ENCODE data around the gene UXS1.

UXS1 gene

GRCh38 chr2:106107509-106108131 is 86.5 kb downstream of the UXS1 start:
- no peak overlapping the region for H2BK120ac ChIP-seq (ENCODE audit: insufficient read depth, low read length, poor library complexity)
- no peak overlapping the region for H2AFZ ChIP-seq (ENCODE audit: insufficient read depth, low read length, poor library complexity)
- H3K23ac ChIP-seq (ENCODE audit: low read length), result no peak overlapping the region
- no peaks in the 10 kb centered on the region for H3K9me3 ChIP-seq (ENCODE audit: insufficient read depth, low read depth, low read length)
- H3K9ac ChIP-seq (ENCODE audit: low read length), result no peak overlapping the region
- no CpG with 5 or more reads among the region's 14 CpGs for WGBS (ENCODE audit: extremely low coverage, insufficient coverage, insufficient read length)
- H3K79me2 ChIP-seq (ENCODE audit: control insufficient read depth, insufficient read depth, low read length, poor library complexity), result no peaks in the 10 kb centered on the region
- H2AK5ac ChIP-seq (ENCODE audit: low read length), result no peak overlapping the region
- no peak overlapping the region for H4K8ac ChIP-seq (ENCODE audit: low read depth, low read length)
- H4K12ac ChIP-seq (ENCODE audit: low read depth, low read length), result no peak overlapping the region
- peaks cover 26 to 46% of the 10 kb centered on the region in 2 experiments for H3K36me3 ChIP-seq (ENCODE audit: control insufficient read depth in 1 of 2, insufficient read depth in 2 of 2, low read length in 2 of 2)
- no peak for DNase-seq
- no peak overlapping the region for H2BK12ac ChIP-seq (ENCODE audit: low read length)
- H3K4me1 ChIP-seq (ENCODE audit: control insufficient read depth in 1 of 2, insufficient read depth in 2 of 2, low read length in 2 of 2), result peaks cover 0 to 2% of the 10 kb centered on the region in 2 experiments
- no peak overlapping the region for H3K27ac ChIP-seq (ENCODE audit: low read depth, low read length)
- H4K91ac ChIP-seq (ENCODE audit: low read depth, low read length), result no peak overlapping the region
- H3K4ac ChIP-seq (ENCODE audit: low read depth, low read length), result no peak overlapping the region
- no peak overlapping the region for H3K4me2 ChIP-seq (ENCODE audit: low read length)
- no peaks in the 10 kb centered on the region for H3K79me1 ChIP-seq (ENCODE audit: low read length)
- no peak overlapping the region for H3K14ac ChIP-seq (ENCODE audit: low read length)
- H3K4me3 ChIP-seq (ENCODE audit: low read depth, low read length), result no peak overlapping the region
- no peaks in the 10 kb centered on the region for H3K27me3 ChIP-seq (ENCODE audit: insufficient read depth, low read length)
- H2BK5ac ChIP-seq (ENCODE audit: low read depth, low read length, poor library complexity), result no peak overlapping the region
- H3K18ac ChIP-seq (ENCODE audit: low read length), result no peak overlapping the region

DNA sequence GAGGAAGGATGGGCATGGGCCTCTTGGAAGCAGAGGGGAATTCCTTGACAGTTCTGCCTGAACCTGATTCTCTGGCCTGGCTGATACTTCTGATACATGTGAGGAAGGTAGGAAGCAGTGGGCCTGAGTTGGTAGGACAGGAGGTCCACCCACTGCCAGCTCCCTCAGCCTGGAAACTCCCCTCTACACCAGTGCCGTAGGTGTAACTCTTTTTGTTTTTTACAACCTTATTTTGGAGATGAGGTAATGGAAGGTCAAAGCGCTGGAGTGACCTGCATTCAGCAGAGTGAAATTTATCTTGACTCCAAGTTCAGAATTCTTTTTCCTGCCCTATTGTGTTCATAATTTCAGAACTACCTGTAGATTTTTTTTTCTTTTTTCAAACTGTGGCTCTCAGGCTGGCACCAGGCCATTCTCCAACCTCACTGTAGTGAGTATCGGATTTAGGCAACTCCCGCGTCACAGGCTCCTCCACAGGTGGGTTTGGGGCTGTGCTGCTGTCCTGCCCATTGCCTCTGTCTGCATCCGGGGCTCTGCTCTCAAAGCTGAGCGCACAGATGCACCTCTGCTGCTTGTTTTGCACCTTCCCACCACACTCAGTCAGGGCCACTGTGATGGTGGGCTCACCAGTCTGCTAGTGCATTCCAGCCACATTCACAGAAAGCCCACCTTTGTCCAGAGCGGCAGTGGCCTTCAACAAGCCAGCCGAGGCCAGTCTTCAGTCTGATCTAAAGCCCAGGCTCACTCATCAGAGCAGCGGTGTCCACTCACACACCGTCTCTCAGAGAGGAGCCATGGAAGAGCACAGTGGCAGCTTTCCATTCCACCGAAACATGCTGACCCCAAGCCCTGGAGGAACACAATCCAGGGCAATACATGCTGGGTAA is 87.2 kb downstream of the UXS1 start:
- Histone ChIP-seq H3K18ac (ENCODE audit: low read length) (no peak overlapping the region), H3K4ac (ENCODE audit: low read depth, low read length) (no peak overlapping the region), H4K8ac (ENCODE audit: low read depth, low read length) (no peak overlapping the region), H4K91ac (ENCODE audit: low read depth, low read length) (no peak overlapping the region), H3K4me3 (ENCODE audit: low read depth, low read length) (no peak overlapping the region), H3K9me3 (ENCODE audit: insufficient read depth, low read depth, low read length) (no peaks in the 10 kb centered on the region), H2AK5ac (ENCODE audit: low read length) (no peak overlapping the region), H3K4me2 (ENCODE audit: low read length) (no peak overlapping the region), H2BK120ac (ENCODE audit: insufficient read depth, low read length, poor library complexity) (no peak overlapping the region), H3K9ac (ENCODE audit: low read length) (no peak overlapping the region), H2BK12ac (ENCODE audit: low read length) (no peak overlapping the region), H3K27ac (ENCODE audit: low read depth, low read length) (no peak overlapping the region), H3K79me2 (ENCODE audit: control insufficient read depth, insufficient read depth, low read length, poor library complexity) (no peaks in the 10 kb centered on the region), H3K27me3 (ENCODE audit: insufficient read depth, low read length) (no peaks in the 10 kb centered on the region), H3K14ac (ENCODE audit: low read length) (no peak overlapping the region), H2BK5ac (ENCODE audit: low read depth, low read length, poor library complexity) (no peak overlapping the region), H4K12ac (ENCODE audit: low read depth, low read length) (no peak overlapping the region), H3K23ac (ENCODE audit: low read length) (no peak overlapping the region), H3K36me3 (ENCODE audit: control insufficient read depth in 1 of 2, insufficient read depth in 2 of 2, low read length in 2 of 2) (peaks cover 19 to 39% of the 10 kb centered on the region in 2 experiments), H2AFZ (ENCODE audit: insufficient read depth, low read length, poor library complexity) (no peak overlapping the region), H3K4me1 (ENCODE audit: control insufficient read depth in 1 of 2, insufficient read depth in 2 of 2, low read length in 2 of 2) (peaks cover 0 to 2% of the 10 kb centered on the region in 2 experiments), H3K79me1 (ENCODE audit: low read length) (no peaks in the 10 kb centered on the region)
- DNase-seq, result no peak
- WGBS (ENCODE audit: extremely low coverage, insufficient coverage, insufficient read length), result no CpG with 5 or more reads among the region's 12 CpGs

GRCh38 chr2:106105151-106105922 is 88.8 kb downstream of the UXS1 start:
- Histone ChIP-seq H2BK12ac (ENCODE audit: low read length) (no peak overlapping the region), H3K27ac (ENCODE audit: low read depth, low read length) (no peak overlapping the region), H4K91ac (ENCODE audit: low read depth, low read length) (no peak overlapping the region), H3K4ac (ENCODE audit: low read depth, low read length) (no peak overlapping the region), H3K4me2 (ENCODE audit: low read length) (no peak overlapping the region), H2AK5ac (ENCODE audit: low read length) (no peak overlapping the region), H3K4me3 (ENCODE audit: low read depth, low read length) (no peak overlapping the region), H4K8ac (ENCODE audit: low read depth, low read length) (no peak overlapping the region), H3K27me3 (ENCODE audit: insufficient read depth, low read length) (no peaks in the 10 kb centered on the region), H2BK5ac (ENCODE audit: low read depth, low read length, poor library complexity) (no peak overlapping the region), H3K79me1 (ENCODE audit: low read length) (no peaks in the 10 kb centered on the region), H3K79me2 (ENCODE audit: control insufficient read depth, insufficient read depth, low read length, poor library complexity) (no peaks in the 10 kb centered on the region), H3K4me1 (ENCODE audit: control insufficient read depth in 1 of 2, insufficient read depth in 2 of 2, low read length in 2 of 2) (peaks cover 0 to 2% of the 10 kb centered on the region in 2 experiments), H3K14ac (ENCODE audit: low read length) (no peak overlapping the region), H3K9me3 (ENCODE audit: insufficient read depth, low read depth, low read length) (no peaks in the 10 kb centered on the region), H4K12ac (ENCODE audit: low read depth, low read length) (no peak overlapping the region), H3K18ac (ENCODE audit: low read length) (no peak overlapping the region), H2AFZ (ENCODE audit: insufficient read depth, low read length, poor library complexity) (no peak overlapping the region), H2BK120ac (ENCODE audit: insufficient read depth, low read length, poor library complexity) (no peak overlapping the region), H3K23ac (ENCODE audit: low read length) (no peak overlapping the region), H3K9ac (ENCODE audit: low read length) (no peak overlapping the region), H3K36me3 (ENCODE audit: control insufficient read depth in 1 of 2, insufficient read depth in 2 of 2, low read length in 2 of 2) (peaks cover 14 to 32% of the 10 kb centered on the region in 2 experiments)
- DNase-seq, result no peak
- no CpG with 5 or more reads among the region's 16 CpGs for WGBS (ENCODE audit: extremely low coverage, insufficient coverage, insufficient read length)

DNA sequence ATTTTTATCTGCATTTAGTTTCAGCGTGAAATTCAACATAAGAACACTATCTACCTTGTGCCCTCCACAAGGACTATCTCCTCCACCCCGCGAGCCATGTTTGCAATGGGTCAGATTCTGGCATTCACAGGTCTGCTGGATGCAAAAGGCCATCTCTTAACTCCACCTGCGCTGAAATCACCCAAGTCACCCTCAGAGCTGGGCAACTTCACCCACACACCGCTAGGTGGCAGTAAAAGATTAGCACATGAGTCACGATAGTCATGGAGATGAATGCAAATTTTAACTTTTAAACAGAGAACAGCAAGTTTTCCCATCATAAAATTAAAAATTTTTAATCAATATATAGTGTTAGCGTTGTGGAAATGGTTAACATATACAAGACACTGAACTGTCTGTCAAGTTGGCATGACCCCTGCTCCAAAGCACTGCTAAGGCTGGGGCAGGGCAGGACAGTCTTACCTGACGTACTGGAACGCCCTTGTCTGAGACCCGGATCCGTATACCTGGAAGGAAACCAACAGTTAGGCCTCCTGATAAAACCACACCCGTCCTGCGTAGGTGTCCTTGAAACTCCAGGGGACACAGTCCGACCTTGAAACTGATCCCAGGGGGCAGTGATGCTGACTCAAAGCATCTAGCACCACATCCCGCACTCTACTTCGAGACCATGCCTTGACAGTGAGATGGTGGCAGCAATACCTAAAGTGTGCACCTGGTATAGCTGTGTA is 89.6 kb downstream of the UXS1 start:
- no peak overlapping the region for H3K4me2 ChIP-seq (ENCODE audit: low read length)
- H2BK12ac ChIP-seq (ENCODE audit: low read length), result no peak overlapping the region
- H3K27me3 ChIP-seq (ENCODE audit: insufficient read depth, low read length), result no peaks in the 10 kb centered on the region
- no peak overlapping the region for H3K4me3 ChIP-seq (ENCODE audit: low read depth, low read length)
- no peak overlapping the region for H3K18ac ChIP-seq (ENCODE audit: low read length)
- peak; percentile 55 to 93 for DNase-seq
- no peaks in the 10 kb centered on the region for H3K79me1 ChIP-seq (ENCODE audit: low read length)
- no peak overlapping the region for H4K8ac ChIP-seq (ENCODE audit: low read depth, low read length)
- no peak overlapping the region for H3K27ac ChIP-seq (ENCODE audit: low read depth, low read length)
- H3K9me3 ChIP-seq (ENCODE audit: insufficient read depth, low read depth, low read length), result no peaks in the 10 kb centered on the region
- no peak overlapping the region for H3K23ac ChIP-seq (ENCODE audit: low read length)
- no CpG with 5 or more reads among the region's 16 CpGs for WGBS (ENCODE audit: extremely low coverage, insufficient coverage, insufficient read length)
- H2AFZ ChIP-seq (ENCODE audit: insufficient read depth, low read length, poor library complexity), result no peak overlapping the region
- no peak overlapping the region for H4K12ac ChIP-seq (ENCODE audit: low read depth, low read length)
- H2BK5ac ChIP-seq (ENCODE audit: low read depth, low read length, poor library complexity), result no peak overlapping the region
- H3K9ac ChIP-seq (ENCODE audit: low read length), result no peak overlapping the region
- H4K91ac ChIP-seq (ENCODE audit: low read depth, low read length), result no peak overlapping the region
- H3K36me3 ChIP-seq (ENCODE audit: control insufficient read depth in 1 of 2, insufficient read depth in 2 of 2, low read length in 2 of 2), result peaks cover 15 to 31% of the 10 kb centered on the region in 2 experiments
- no peak overlapping the region for H2BK120ac ChIP-seq (ENCODE audit: insufficient read depth, low read length, poor library complexity)
- no peak overlapping the region for H3K4ac ChIP-seq (ENCODE audit: low read depth, low read length)
- H3K14ac ChIP-seq (ENCODE audit: low read length), result no peak overlapping the region
- no peak overlapping the region for H2AK5ac ChIP-seq (ENCODE audit: low read length)
- H3K4me1 ChIP-seq (ENCODE audit: control insufficient read depth in 1 of 2, insufficient read depth in 2 of 2, low read length in 2 of 2), result peaks cover 0 to 2% of the 10 kb centered on the region in 2 experiments
- H3K79me2 ChIP-seq (ENCODE audit: control insufficient read depth, insufficient read depth, low read length, poor library complexity), result no peaks in the 10 kb centered on the region
